Natural killer cell (primary cell): ENCODE data around the gene KIRREL3. TPM values are rescaled to one million over a fixed set of nuclear protein-coding genes. Genes with fewer than 3 reads are reported as not detected.
"Not testable (repeated sequence)": the region's sequence is repeated elsewhere in the genome, so short reads cannot be mapped to it uniquely, and the experiment has no call there.

ENCODE experiments used
- ATAC-seq, 3 donors: fragments of 150-1000 bp in 2 of 3; fragments of 200-7000 bp in 1 of 3; cut with Tn5 transposase; 1 replicate in 1 of 3; 2 replicates in 2 of 3; pipeline ENCODE4 v1.10.0; 2021; ENCODE audit warnings: mild to moderate bottlenecking in 2 of 3, moderate library complexity in 2 of 3
- DNase-seq, 2 donors: peaks; one replicate each; pipeline versions ENCODE4 v3.0.0 to v3.0.0-alpha.2; 2013 to 2021; ENCODE audit warnings: mixed read lengths in 1 of 2
- H3K27ac ChIP-seq: one replicate; pipeline ENCODE4 v1.5.1; 2013; ENCODE audit warnings: mild to moderate bottlenecking, low read length
- H3K27me3 ChIP-seq: one replicate; pipeline ENCODE4 v1.6.1; 2013; ENCODE audit warnings: low read length; ENCODE audit not compliant: control insufficient read depth, insufficient read depth
- H3K36me3 ChIP-seq: one replicate; pipeline ENCODE4 v1.6.1; 2013; ENCODE audit warnings: low read length; ENCODE audit not compliant: control insufficient read depth, insufficient read depth
- H3K4me1 ChIP-seq: one replicate; pipeline ENCODE4 v1.6.1; 2013; ENCODE audit warnings: low read length; ENCODE audit not compliant: control insufficient read depth, insufficient read depth
- H3K4me3 ChIP-seq: one replicate; pipeline ENCODE4 v1.5.1; 2013; ENCODE audit warnings: low read length
- H3K9me3 ChIP-seq: one replicate; pipeline ENCODE4 v1.6.1; 2013; ENCODE audit warnings: low read length; ENCODE audit not compliant: control insufficient read depth, insufficient read depth
- H3K27ac Mint-ChIP-seq, 2 donors: one replicate each; pipeline ENCODE4 v1.8.0; 2022; ENCODE audit warnings: mild to moderate bottlenecking in 2 of 2, mixed read lengths in 2 of 2, moderate library complexity in 1 of 2
- H3K27me3 Mint-ChIP-seq, 2 donors: one replicate each; pipeline ENCODE4 v1.8.0; 2022; ENCODE audit warnings: low read depth in 2 of 2, mixed read lengths in 2 of 2
- H3K36me3 Mint-ChIP-seq: one replicate; pipeline ENCODE4 v1.8.0; 2022; ENCODE audit warnings: mixed read lengths
- H3K4me1 Mint-ChIP-seq, 2 donors: one replicate each; pipeline ENCODE4 v1.8.0; 2022; ENCODE audit warnings: mixed read lengths in 2 of 2
- H3K4me3 Mint-ChIP-seq: one replicate; pipeline ENCODE4 v1.8.0; 2022; ENCODE audit warnings: mild to moderate bottlenecking, moderate library complexity, mixed read lengths
- H3K9me3 Mint-ChIP-seq, 2 donors: one replicate each; pipeline ENCODE4 v1.8.0; 2022; ENCODE audit warnings: mixed read lengths in 2 of 2
- CTCF ChIP-seq: fragments of 200-600 bp; IDR thresholded peaks from one replicate; pipeline ENCODE4 v1.8.0; 2022; ENCODE audit warnings: antibody characterized with exemption
- WGBS: methylation state at CpG from one replicate; pipeline ENCODE4 v1.1.7; 2013; ENCODE audit warnings: missing lambda C conversion rate; ENCODE audit not compliant: insufficient coverage; 5-methylcytosine and 5-hydroxymethylcytosine counted together
- intact Hi-C: fragments of 100-400 bp; cut with micrococcal nuclease; formaldehyde crosslinking; loops from one replicate; pipeline ENCODE4 v1.14.2; 2022
- total RNA-seq, 4 donors: library from RNA; stranded (reverse); fragments of 120-200 nt in 1 of 4; gene quantifications; one replicate each; pipeline versions ENCODE4 v1.2.3 to v1.2.4, GENCODE V29; 2013 to 2022

Gene KIRREL3
- total RNA-seq, 3 donors from 2014 or later (not counting 1 experiment from before 2014, with no cell fraction given): not detected

- Mint-ChIP-seq H3K27me3 (no peaks in the 10 kb centered on the region), H3K27ac (no peak overlapping the region), H3K36me3 (no peaks in the 10 kb centered on the region), H3K4me3 (no peak overlapping the region), H3K9me3 (no peaks in the 10 kb centered on the region), H3K4me1 (peaks cover 33 to 51% of the 10 kb centered on the region in 2 donors)
- H3K4me3 ChIP-seq: no peak overlapping the region
- H3K27me3 ChIP-seq: no peaks in the 10 kb centered on the region
- no peak for ATAC-seq
- intact Hi-C loops: no loop called here
- DNase-seq: no peak
- no peaks in the 10 kb centered on the region for H3K36me3 ChIP-seq
- 94% methylated on average over 4 of the region's 4 CpGs for WGBS
- H3K4me1 ChIP-seq: peaks cover 3% of the 10 kb centered on the region
- H3K27ac ChIP-seq: no peak overlapping the region
- no peak for TF ChIP-seq CTCF
- no peaks in the 10 kb centered on the region for H3K9me3 ChIP-seq
Measured at GRCh38 chr11:126398296-126398695, 602.3 kb downstream of the KIRREL3 start.

GRCh38 chr11:126396965-126397364 lies 603.6 kb downstream of the KIRREL3 start:
- Mint-ChIP-seq H3K27ac (no peak overlapping the region), H3K36me3 (no peaks in the 10 kb centered on the region), H3K27me3 (no peaks in the 10 kb centered on the region), H3K4me1 (peaks cover 45 to 60% of the 10 kb centered on the region in 2 donors), H3K9me3 (no peaks in the 10 kb centered on the region), H3K4me3 (no peak overlapping the region)
- DNase-seq (no peak), ATAC-seq (no peak)
- Histone ChIP-seq H3K36me3 (no peaks in the 10 kb centered on the region), H3K27ac (no peak overlapping the region), H3K27me3 (no peaks in the 10 kb centered on the region), H3K4me3 (no peak overlapping the region), H3K9me3 (no peaks in the 10 kb centered on the region), H3K4me1 (peaks cover 16% of the 10 kb centered on the region)
- no peak for TF ChIP-seq CTCF
- WGBS: 100% methylated on average over 4 of the region's 4 CpGs
- intact Hi-C loops: no loop called here

DNA sequence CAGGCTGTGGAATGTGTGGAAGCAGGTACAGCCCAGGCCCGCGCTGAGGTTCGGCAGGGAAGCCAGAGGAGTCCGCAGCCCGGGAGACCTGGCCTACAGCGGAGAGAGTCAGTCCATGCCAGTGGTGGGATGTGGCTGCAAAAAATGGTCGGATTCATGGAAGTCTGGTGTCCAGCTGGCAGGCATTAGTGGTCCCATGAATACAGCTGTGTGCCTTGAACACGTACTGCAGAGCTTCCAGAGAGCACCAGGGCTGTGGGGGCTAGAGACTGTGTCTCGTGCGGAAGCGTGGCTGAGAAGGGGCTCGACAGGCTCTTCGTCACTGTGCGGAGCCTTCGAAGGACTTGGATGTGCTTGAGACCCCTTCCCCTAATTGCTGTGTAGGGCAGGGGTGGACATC lies 604.3 kb downstream of the KIRREL3 start:
- not testable (repeated sequence) for H3K9me3 Mint-ChIP-seq

DNA sequence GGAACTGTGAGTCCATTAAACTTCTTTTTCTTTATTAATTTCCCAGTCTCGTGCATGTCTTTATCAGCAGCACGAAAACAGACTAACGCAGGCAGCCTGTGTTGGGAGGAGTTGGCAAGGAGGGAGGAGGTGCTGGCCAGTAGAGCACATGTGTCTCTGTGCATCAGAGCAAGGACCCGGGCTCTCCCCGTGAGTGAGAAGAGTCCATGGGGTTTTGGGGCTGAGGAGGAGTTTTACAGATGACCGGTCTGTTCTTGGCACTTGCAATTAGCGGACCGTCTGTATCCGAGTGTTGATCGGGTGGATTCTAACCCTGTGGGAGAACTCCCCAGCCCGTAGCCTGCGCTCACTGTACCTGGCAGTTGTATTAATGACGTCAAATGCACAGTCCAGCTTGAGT lies 604.8 kb downstream of the KIRREL3 start:
- H3K27ac ChIP-seq, H3K27me3 Mint-ChIP-seq, H3K4me3 Mint-ChIP-seq, H3K27ac Mint-ChIP-seq, H3K36me3 ChIP-seq, H3K9me3 ChIP-seq, H3K36me3 Mint-ChIP-seq, H3K9me3 Mint-ChIP-seq, ATAC-seq, DNase-seq, H3K27me3 ChIP-seq, H3K4me3 ChIP-seq, intact Hi-C loops: not testable (repeated sequence)
- peaks cover 24% of the 10 kb centered on the region for H3K4me1 ChIP-seq
- 100% methylated on average over 3 of the region's 13 CpGs for WGBS
- peaks cover 51 to 63% of the 10 kb centered on the region in 2 donors for H3K4me1 Mint-ChIP-seq

More for the DNA sequence above, 604.3 kb downstream of the KIRREL3 start:
- 96% methylated on average over 13 of the region's 15 CpGs for WGBS
- H3K36me3 Mint-ChIP-seq, H3K27me3 Mint-ChIP-seq, H3K9me3 ChIP-seq, H3K27ac Mint-ChIP-seq, H3K27me3 ChIP-seq, H3K36me3 ChIP-seq, H3K27ac ChIP-seq, H3K4me3 ChIP-seq, DNase-seq, H3K4me3 Mint-ChIP-seq, ATAC-seq, intact Hi-C loops: not testable (repeated sequence)
- peaks cover 51 to 62% of the 10 kb centered on the region in 2 donors for H3K4me1 Mint-ChIP-seq
- peaks cover 23% of the 10 kb centered on the region for H3K4me1 ChIP-seq

DNA sequence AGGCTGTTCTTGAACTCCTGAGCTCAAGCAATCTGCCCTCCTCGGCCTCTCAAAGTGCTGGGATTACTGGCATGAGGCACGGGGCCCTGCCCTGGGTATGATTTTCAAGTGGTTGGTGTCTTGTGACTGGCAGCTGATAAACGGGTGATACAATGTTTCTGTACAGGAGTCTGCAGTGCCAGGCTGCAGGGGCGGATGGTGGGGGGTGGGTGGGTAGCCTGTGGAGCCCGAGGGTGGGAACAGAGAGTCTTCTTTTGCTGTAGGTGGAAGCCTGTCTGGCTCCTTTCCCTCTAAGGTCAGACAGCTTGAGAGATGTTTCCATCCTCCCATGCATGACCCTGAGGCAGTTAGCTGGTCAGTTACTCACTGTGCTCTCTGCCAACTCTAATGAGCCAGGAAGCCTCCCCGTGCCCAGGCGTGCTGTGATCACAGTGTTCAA lies 605.9 kb downstream of the KIRREL3 start:
- H3K9me3 ChIP-seq, H3K4me3 Mint-ChIP-seq, H3K27me3 Mint-ChIP-seq, H3K27ac ChIP-seq, ATAC-seq, H3K36me3 Mint-ChIP-seq, intact Hi-C loops, H3K4me3 ChIP-seq, H3K27me3 ChIP-seq, H3K36me3 ChIP-seq, DNase-seq, H3K9me3 Mint-ChIP-seq: not testable (repeated sequence)
- peaks cover 24% of the 10 kb centered on the region for H3K4me1 ChIP-seq
- H3K27ac Mint-ChIP-seq: peak overlapping the region in 1 of 2 donors; percentile 62
- peaks cover 47 to 63% of the 10 kb centered on the region in 2 donors for H3K4me1 Mint-ChIP-seq
- 63% methylated on average over 5 of the region's 7 CpGs for WGBS
